Osteocyte (in vitro differentiated cells): ENCODE results near the gene SLC6A6. TPM values are rescaled to one million over a fixed set of nuclear protein-coding genes. Genes with fewer than 3 reads are reported as not detected.

ENCODE experiments used
- DNase-seq: peaks from one replicate; pipeline ENCODE4 v3.0.0; 2021; ENCODE audit warnings: mixed read lengths; ENCODE audit not compliant: unreplicated experiment; ENCODE audit errors: extremely low spot score
- H3K27ac Mint-ChIP-seq: one replicate; pipeline ENCODE4 v1.8.0; 2021; ENCODE audit warnings: mild to moderate bottlenecking, mixed read lengths; ENCODE audit not compliant: unreplicated experiment
- H3K27me3 Mint-ChIP-seq: one replicate; pipeline ENCODE4 v1.8.0; 2021; ENCODE audit warnings: mixed read lengths; ENCODE audit not compliant: unreplicated experiment
- H3K36me3 Mint-ChIP-seq: one replicate; pipeline ENCODE4 v1.8.0; 2021; ENCODE audit warnings: mixed read lengths; ENCODE audit not compliant: unreplicated experiment
- H3K4me1 Mint-ChIP-seq: one replicate; pipeline ENCODE4 v1.8.0; 2021; ENCODE audit warnings: mixed read lengths; ENCODE audit not compliant: unreplicated experiment
- H3K4me3 Mint-ChIP-seq: one replicate; pipeline ENCODE4 v1.8.0; 2021; ENCODE audit warnings: mild to moderate bottlenecking, moderate library complexity, mixed read lengths; ENCODE audit not compliant: unreplicated experiment
- H3K9me3 Mint-ChIP-seq: one replicate; pipeline ENCODE4 v1.8.0; 2021; ENCODE audit warnings: mixed read lengths; ENCODE audit not compliant: unreplicated experiment
- CTCF ChIP-seq: fragments of 200-600 bp; sonication (generic); IDR thresholded peaks from 2 replicates; pipeline ENCODE4 v1.5.0; 2021; ENCODE audit warnings: antibody characterized with exemption, mild to moderate bottlenecking, moderate library complexity
- total RNA-seq: library from RNA; stranded (reverse); gene quantifications from 2 replicates; pipeline ENCODE4 v1.2.1, GENCODE V29; 2021

SLC6A6 gene
- total RNA-seq, 1 donor from 2014 or later, result 41.9 TPM

GRCh38 chr3:14484741-14485140, 82.3 kb downstream of the SLC6A6 start:
- Mint-ChIP-seq H3K4me1 (peaks cover 19% of the 10 kb centered on the region), H3K4me3 (no peak overlapping the region), H3K36me3 (peaks cover 42% of the 10 kb centered on the region), H3K27ac (no peak overlapping the region), H3K27me3 (no peaks in the 10 kb centered on the region), H3K9me3 (no peaks in the 10 kb centered on the region)
- DNase-seq, result no peak
- TF ChIP-seq CTCF, result no peak

GRCh38 chr3:14485981-14486380, 83.6 kb downstream of the SLC6A6 start:
- H3K9me3 Mint-ChIP-seq, result no peaks in the 10 kb centered on the region
- no peak for DNase-seq
- no peak overlapping the region for H3K4me3 Mint-ChIP-seq
- no peaks in the 10 kb centered on the region for H3K27me3 Mint-ChIP-seq
- TF ChIP-seq CTCF, result no peak
- H3K27ac Mint-ChIP-seq, result no peak overlapping the region
- peaks cover 17% of the 10 kb centered on the region for H3K4me1 Mint-ChIP-seq
- H3K36me3 Mint-ChIP-seq, result peaks cover 45% of the 10 kb centered on the region

GRCh38 chr3:14486460-14486859, 84.1 kb downstream of the SLC6A6 start:
- no peaks in the 10 kb centered on the region for H3K9me3 Mint-ChIP-seq
- no peak for DNase-seq
- H3K27ac Mint-ChIP-seq, result no peak overlapping the region

GRCh38 chr3:14487086-14487485, 84.7 kb downstream of the SLC6A6 start:
- H3K27ac Mint-ChIP-seq, result no peak overlapping the region
- no peaks in the 10 kb centered on the region for H3K27me3 Mint-ChIP-seq
- peaks cover 37% of the 10 kb centered on the region for H3K36me3 Mint-ChIP-seq
- no peak for DNase-seq
- no peaks in the 10 kb centered on the region for H3K9me3 Mint-ChIP-seq
- TF ChIP-seq CTCF, result no peak
- H3K4me3 Mint-ChIP-seq, result no peak overlapping the region
- peaks cover 9% of the 10 kb centered on the region for H3K4me1 Mint-ChIP-seq

More at GRCh38 chr3:14486460-14486859, 84.1 kb downstream of the SLC6A6 start:
- TF ChIP-seq CTCF, result no peak
- H3K4me3 Mint-ChIP-seq, result no peak overlapping the region
- H3K36me3 Mint-ChIP-seq, result peaks cover 42% of the 10 kb centered on the region
- H3K4me1 Mint-ChIP-seq, result peaks cover 15% of the 10 kb centered on the region
- no peaks in the 10 kb centered on the region for H3K27me3 Mint-ChIP-seq

- H3K36me3 Mint-ChIP-seq, result peaks cover 37% of the 10 kb centered on the region
- H3K4me3 Mint-ChIP-seq, result no peak overlapping the region
- peaks cover 5% of the 10 kb centered on the region for H3K4me1 Mint-ChIP-seq
- no peak for TF ChIP-seq CTCF
- H3K27me3 Mint-ChIP-seq, result no peaks in the 10 kb centered on the region
- H3K9me3 Mint-ChIP-seq, result no peaks in the 10 kb centered on the region
- H3K27ac Mint-ChIP-seq, result no peak overlapping the region
- no peak for DNase-seq
These were observed 85.4 kb downstream of the SLC6A6 start for GRCh38 chr3:14487821-14488220.
